HEK293 (cell line): Measurements from ENCODE around the gene PCBP2.

Experiments used
- CTCF ChIA-PET: fragments of 350-600 bp; formaldehyde crosslinking; extraction: SDS; loops from one replicate; lab custom pipeline; 2021; ENCODE audit warnings: antibody characterized with exemption; lab: Yijun Ruan, JAX
- POLR2A ChIA-PET: fragments of 300-600 bp; formaldehyde crosslinking; extraction: SDS; loops from one replicate; lab custom pipeline; 2020; ENCODE audit warnings: antibody characterized with exemption, inconsistent platforms; lab: Yijun Ruan, JAX
- H3K27ac ChIP-seq: fragments of 200-500 bp; sonication (Bioruptor generic); 2 replicates; pipeline ENCODE4 v1.5.1; 2014; ENCODE audit warnings: low read depth, low read length, control low read depth, inconsistent platforms; ENCODE audit errors: extremely low read depth
- H3K36me3 ChIP-seq, 2 experiments: fragments of 200-500 bp in 1 of 2; sonication (Bioruptor generic) in 1 of 2; 1 replicate in 1 of 2; 2 replicates in 1 of 2; pipeline ENCODE4 v1.5.1; 2014 to 2017; ENCODE audit warnings: inconsistent platforms in 2 of 2, low read length in 2 of 2; ENCODE audit not compliant: control insufficient read depth in 2 of 2, insufficient read depth in 1 of 2
- H3K4me1 ChIP-seq: fragments of 200-500 bp; sonication (Bioruptor generic); 2 replicates; pipeline ENCODE4 v1.5.1; 2014; ENCODE audit warnings: mild to moderate bottlenecking, low read length, inconsistent platforms; ENCODE audit not compliant: control insufficient read depth, insufficient read depth
- H3K4me3 ChIP-seq: 2 replicates; pipeline ENCODE4 v1.5.1; 2011; ENCODE audit warnings: low read depth, mild to moderate bottlenecking, control low read depth, low read length, moderate library complexity
- H3K9me3 ChIP-seq: fragments of 200-500 bp; sonication (Bioruptor generic); 2 replicates; pipeline ENCODE4 v1.5.1; 2014; ENCODE audit warnings: low read depth, low read length, inconsistent platforms; ENCODE audit not compliant: control insufficient read depth, insufficient read depth
- ATF2 ChIP-seq: fragments of 450-650 bp; formaldehyde crosslinking; IDR thresholded peaks from 2 replicates; pipeline ENCODE4 v1.5.1; 2016; ENCODE audit warnings: missing biosample characterization, missing genetic modification characterization, low read depth
- BCL11A ChIP-seq: fragments of 450-650 bp; formaldehyde crosslinking; IDR thresholded peaks from 2 replicates; pipeline ENCODE4 v1.5.1; 2016; ENCODE audit warnings: low read depth, missing biosample characterization, missing genetic modification characterization
- ELK4 ChIP-seq: IDR thresholded peaks from 2 replicates; pipeline ENCODE4 v1.6.1; 2011; ENCODE audit warnings: mild to moderate bottlenecking, low read depth, low read length, borderline replicate concordance
- GLI2 ChIP-seq: fragments of 450-650 bp; formaldehyde crosslinking; IDR thresholded peaks from 2 replicates; pipeline ENCODE4; 2017; ENCODE audit warnings: missing biosample characterization, missing genetic modification characterization, low read depth, borderline replicate concordance
- GLIS1 ChIP-seq: fragments of 450-650 bp; formaldehyde crosslinking; IDR thresholded peaks from 2 replicates; pipeline ENCODE4 v1.5.1; 2016; ENCODE audit warnings: missing biosample characterization, missing genetic modification characterization
- KLF7 ChIP-seq: fragments of 450-650 bp; formaldehyde crosslinking; IDR thresholded peaks from 2 replicates; pipeline ENCODE4 v1.5.1; 2016; ENCODE audit warnings: missing biosample characterization, missing genetic modification characterization, borderline replicate concordance
- MZF1 ChIP-seq: fragments of 450-650 bp; formaldehyde crosslinking; IDR thresholded peaks from 2 replicates; pipeline ENCODE4 v1.5.1; 2017; ENCODE audit warnings: missing biosample characterization, missing genetic modification characterization, borderline replicate concordance
- PATZ1 ChIP-seq: fragments of 450-650 bp; formaldehyde crosslinking; IDR thresholded peaks from 2 replicates; pipeline ENCODE4 v1.5.1; 2016; ENCODE audit warnings: missing biosample characterization, missing genetic modification characterization
- PBX3 ChIP-seq: sonication (generic); formaldehyde crosslinking; IDR thresholded peaks from 2 replicates; pipeline ENCODE4 v1.8.1; 2022; ENCODE audit warnings: mild to moderate bottlenecking, moderate library complexity, missing genetic modification reagents
- SCRT2 ChIP-seq: fragments of 450-650 bp; formaldehyde crosslinking; IDR thresholded peaks from 2 replicates; pipeline ENCODE4 v1.5.1; 2016; ENCODE audit warnings: missing biosample characterization, missing genetic modification characterization
- ZNF132 ChIP-seq: fragments of 450-650 bp; formaldehyde crosslinking; IDR thresholded peaks from 2 replicates; pipeline ENCODE4 v1.5.1; 2017; ENCODE audit warnings: missing biosample characterization, missing genetic modification characterization, borderline replicate concordance
- ZNF140 ChIP-seq: fragments of 450-650 bp; formaldehyde crosslinking; IDR thresholded peaks from 2 replicates; pipeline ENCODE4 v1.5.1; 2016; ENCODE audit warnings: missing biosample characterization, missing genetic modification characterization
- ZNF202 ChIP-seq: fragments of 450-650 bp; formaldehyde crosslinking; IDR thresholded peaks from 2 replicates; pipeline ENCODE4 v1.5.1; 2016; ENCODE audit warnings: missing biosample characterization, missing genetic modification characterization, borderline replicate concordance
- ZNF37A ChIP-seq: fragments of 450-650 bp; IDR thresholded peaks from 2 replicates; pipeline ENCODE4 v1.5.1; 2018; ENCODE audit warnings: missing biosample characterization, missing genetic modification characterization
- ZNF416 ChIP-seq: fragments of 450-650 bp; formaldehyde crosslinking; IDR thresholded peaks from 2 replicates; pipeline ENCODE4 v1.5.1; 2016; ENCODE audit warnings: missing biosample characterization, missing genetic modification characterization
- ZNF48 ChIP-seq: fragments of 450-650 bp; formaldehyde crosslinking; IDR thresholded peaks from 2 replicates; pipeline ENCODE4 v1.5.1; 2016; ENCODE audit warnings: missing biosample characterization, missing genetic modification characterization
- ZNF510 ChIP-seq: fragments of 450-650 bp; formaldehyde crosslinking; IDR thresholded peaks from 2 replicates; pipeline ENCODE4 v1.5.1; 2018; ENCODE audit warnings: mild to moderate bottlenecking, missing genetic modification characterization, missing biosample characterization; ENCODE audit not compliant: insufficient replicate concordance
- ZNF544 ChIP-seq: fragments of 450-650 bp; formaldehyde crosslinking; IDR thresholded peaks from 2 replicates; pipeline ENCODE4 v1.5.0; 2017; ENCODE audit warnings: missing biosample characterization, missing genetic modification characterization
- ZNF585B ChIP-seq: fragments of 450-650 bp; formaldehyde crosslinking; IDR thresholded peaks from 2 replicates; pipeline ENCODE4 v1.5.1; 2016; ENCODE audit warnings: missing biosample characterization, missing genetic modification characterization
- ZNF596 ChIP-seq: fragments of 450-650 bp; IDR thresholded peaks from 2 replicates; pipeline ENCODE4 v1.5.0; 2018; ENCODE audit warnings: missing biosample characterization, mild to moderate bottlenecking, missing genetic modification characterization, moderate library complexity
- ZNF658 ChIP-seq: fragments of 450-650 bp; formaldehyde crosslinking; IDR thresholded peaks from 2 replicates; pipeline ENCODE4; 2016; ENCODE audit warnings: missing biosample characterization, missing genetic modification characterization
- ZNF664 ChIP-seq: fragments of 450-650 bp; formaldehyde crosslinking; IDR thresholded peaks from 2 replicates; pipeline ENCODE4 v1.5.1; 2016; ENCODE audit warnings: missing biosample characterization, missing genetic modification characterization
- ZNF670 ChIP-seq: fragments of 450-650 bp; formaldehyde crosslinking; IDR thresholded peaks from 2 replicates; pipeline ENCODE4 v1.5.1; 2016; ENCODE audit warnings: missing biosample characterization, missing genetic modification characterization, low read depth
- ZNF777 ChIP-seq: fragments of 450-650 bp; formaldehyde crosslinking; IDR thresholded peaks from 2 replicates; pipeline ENCODE4 v1.5.1; 2017; ENCODE audit warnings: missing biosample characterization, missing genetic modification characterization, borderline replicate concordance
- ZNF785 ChIP-seq: fragments of 450-650 bp; formaldehyde crosslinking; IDR thresholded peaks from 2 replicates; pipeline ENCODE4 v1.5.1; 2016; ENCODE audit warnings: missing biosample characterization, missing genetic modification characterization
- TF ChIP-seq, protein P1 (sequence below): fragments of 450-650 bp; formaldehyde crosslinking; IDR thresholded peaks from 2 replicates; pipeline ENCODE4 v1.5.1; 2016; ENCODE audit warnings: missing biosample characterization, missing genetic modification characterization

The PCBP2 gene

GRCh38 chr12:53461059-53461458 lies 9.2 kb downstream of the PCBP2 start:
- Histone ChIP-seq H3K9me3 (no peaks in the 10 kb centered on the region), H3K4me3 (no peak overlapping the region), H3K4me1 (no peaks in the 10 kb centered on the region), H3K36me3 (peaks cover 98 to 99% of the 10 kb centered on the region in 2 experiments), H3K27ac (no peak overlapping the region)
- POLR2A ChIA-PET: interaction anchor here (0.5 to 1.8 kb wide), 2 partner anchors 8 to 12 kb away, joined by 3 to 6 read pairs; no protein-coding TSS in a partner anchor
- CTCF ChIA-PET: interaction anchor here (0.5 to 3.1 kb wide), 4 partner anchors 10 to 108 kb away, joined by 3 to 17 read pairs (median 4); no protein-coding TSS in a partner anchor
- TF ChIP-seq, protein P1, sequence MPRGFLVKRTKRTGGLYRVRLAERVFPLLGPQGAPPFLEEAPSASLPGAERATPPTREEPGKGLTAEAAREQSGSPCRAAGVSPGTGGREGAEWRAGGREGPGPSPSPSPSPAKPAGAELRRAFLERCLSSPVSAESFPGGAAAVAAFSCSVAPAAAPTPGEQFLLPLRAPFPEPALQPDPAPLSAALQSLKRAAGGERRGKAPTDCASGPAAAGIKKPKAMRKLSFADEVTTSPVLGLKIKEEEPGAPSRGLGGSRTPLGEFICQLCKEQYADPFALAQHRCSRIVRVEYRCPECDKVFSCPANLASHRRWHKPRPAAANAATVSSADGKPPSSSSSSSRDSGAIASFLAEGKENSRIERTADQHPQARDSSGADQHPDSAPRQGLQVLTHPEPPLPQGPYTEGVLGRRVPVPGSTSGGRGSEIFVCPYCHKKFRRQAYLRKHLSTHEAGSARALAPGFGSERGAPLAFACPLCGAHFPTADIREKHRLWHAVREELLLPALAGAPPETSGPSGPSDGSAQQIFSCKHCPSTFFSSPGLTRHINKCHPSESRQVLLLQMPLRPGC (tag by site-specific recombination): no peak
- TF ChIP-seq GLI2 (no peak), BCL11A (tag by site-specific recombination) (no peak), ZNF132 (tag by site-specific recombination) (no peak), MZF1 (no peak), PATZ1 (tag by site-specific recombination) (no peak), KLF7 (tag by site-specific recombination) (no peak), ZNF202 (tag by site-specific recombination) (no peak), ZNF140 (tag by site-specific recombination) (no peak), GLIS1 (no peak), ZNF585B (tag by site-specific recombination) (no peak)

GRCh38 chr12:53461591-53461990 lies 9.7 kb downstream of the PCBP2 start:
- Histone ChIP-seq H3K36me3 (peaks cover 98 to 99% of the 10 kb centered on the region in 2 experiments), H3K4me3 (no peak overlapping the region), H3K9me3 (no peaks in the 10 kb centered on the region), H3K4me1 (no peaks in the 10 kb centered on the region), H3K27ac (no peak overlapping the region)
- no peak for TF ChIP-seq ZNF664 (tag by site-specific recombination)
- TF ChIP-seq ZNF544 (tag by site-specific recombination): no peak
- no peak for TF ChIP-seq PBX3 (CRISPR knock-in tag)
- no peak for TF ChIP-seq SCRT2 (tag by site-specific recombination)
- TF ChIP-seq ATF2 (tag by site-specific recombination): no peak
- no peak for TF ChIP-seq ZNF37A (tag by site-specific recombination)
- no peak for TF ChIP-seq ZNF670 (tag by site-specific recombination)
- TF ChIP-seq ELK4: no peak
- no peak for TF ChIP-seq ZNF658
- TF ChIP-seq ZNF777 (tag by site-specific recombination): no peak
- TF ChIP-seq ZNF416 (tag by site-specific recombination): no peak
- no peak for TF ChIP-seq ZNF48 (tag by site-specific recombination)
- no peak for TF ChIP-seq ZNF510 (tag by site-specific recombination)
- TF ChIP-seq ZNF785 (tag by site-specific recombination): no peak
- TF ChIP-seq ZNF596: no peak
- CTCF ChIA-PET: interaction anchor here (0.5 to 3.1 kb wide), 3 partner anchors 10 to 20 kb away, joined by 3 to 17 read pairs (median 4); no protein-coding TSS in a partner anchor
- POLR2A ChIA-PET: interaction anchor here (1.8 kb wide), 1 partner anchor 11 kb away, joined by 6 read pairs; no protein-coding TSS in a partner anchor
